IPS DF 6.9 (cell line): Measurements from ENCODE around the gene ANO3.

Experiments used
- DNase-seq: peaks from one replicate; pipeline ENCODE4 v3.0.0-alpha.2; 2013; ENCODE audit warnings: low read depth, low spot score
- H3K27ac ChIP-seq: one replicate; pipeline ENCODE4 v1.5.1; 2013; ENCODE audit warnings: low read length, control low read depth
- H3K27me3 ChIP-seq: 2 replicates; pipeline ENCODE4 v1.6.1; 2013; ENCODE audit warnings: mild to moderate bottlenecking, low read length; ENCODE audit not compliant: control insufficient read depth, insufficient read depth
- H3K36me3 ChIP-seq: 2 replicates; pipeline ENCODE4 v1.6.1; 2013; ENCODE audit warnings: low read length; ENCODE audit not compliant: control insufficient read depth, insufficient read depth
- H3K4me1 ChIP-seq: 2 replicates; pipeline ENCODE4 v1.6.1; 2013; ENCODE audit warnings: low read length; ENCODE audit not compliant: control insufficient read depth, insufficient read depth
- H3K4me3 ChIP-seq: 2 replicates; pipeline ENCODE4 v1.5.1; 2013; ENCODE audit warnings: mild to moderate bottlenecking, low read length
- H3K9me3 ChIP-seq: 2 replicates; pipeline ENCODE4 v1.6.1; 2013; ENCODE audit warnings: low read length, inconsistent platforms; ENCODE audit not compliant: control insufficient read depth, insufficient read depth
- WGBS: extraction: QIAGEN DNeasy Blood & Tissue Kit; methylation state at CpG from one replicate; pipeline ENCODE4 v1.1.7; 2013; ENCODE audit warnings: mixed read lengths, missing lambda C conversion rate; ENCODE audit not compliant: insufficient read length, insufficient coverage; 5-methylcytosine and 5-hydroxymethylcytosine counted together

Gene ANO3

DNA sequence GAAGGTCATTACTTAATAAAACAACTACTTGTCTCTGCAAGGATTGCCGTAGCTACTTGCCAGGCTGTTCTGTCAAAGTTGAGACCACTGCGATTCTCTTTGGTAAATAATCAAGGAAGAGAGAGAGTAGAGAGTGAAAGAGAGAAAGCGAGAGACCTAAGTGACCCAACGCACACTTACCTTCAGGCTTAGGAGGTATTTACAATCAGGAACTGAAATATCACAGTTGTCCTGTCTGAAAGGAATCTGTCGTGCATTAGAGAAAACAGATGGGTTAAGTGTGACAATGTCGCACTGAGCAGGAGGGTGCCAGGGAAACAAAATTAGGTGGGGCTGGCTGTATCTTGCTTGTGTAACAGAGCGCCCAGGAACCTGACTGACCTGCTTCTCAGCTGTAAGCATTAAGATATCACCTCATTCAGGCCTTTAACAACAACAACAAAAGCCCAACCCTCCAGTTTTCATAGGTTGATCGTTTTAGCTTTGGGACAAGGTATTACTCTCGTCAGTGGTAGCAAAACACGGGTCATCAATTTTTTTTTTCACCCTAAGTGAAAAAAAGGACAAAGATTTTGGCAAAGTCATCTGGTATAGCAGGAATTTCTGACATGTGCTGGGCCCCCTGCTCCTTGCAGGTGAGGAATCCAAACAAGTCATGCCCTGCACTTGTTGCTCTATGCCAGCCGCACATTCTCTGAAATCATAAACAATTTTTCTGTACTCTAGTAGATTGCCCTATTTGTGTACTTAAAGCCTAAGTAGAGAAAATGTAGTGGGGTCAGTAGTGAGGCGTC, 240.1 kb downstream of the ANO3 start, which contains the start of gene MUC15:
Gene MUC15, minus strand, starts transcription at position 403 of the 794 bp plus-strand sequence. CDS start 5,169 bp downstream, outside the sequence.
- no peaks in the 10 kb centered on the region for H3K36me3 ChIP-seq
- H3K4me1 ChIP-seq: no peaks in the 10 kb centered on the region
- no peaks in the 10 kb centered on the region for H3K27me3 ChIP-seq
- H3K9me3 ChIP-seq: no peaks in the 10 kb centered on the region
- WGBS: no CpG with 5 or more reads among the region's 12 CpGs
- no peak within 1 kb of the TSS for H3K27ac ChIP-seq
- DNase-seq: no peak
- H3K4me3 ChIP-seq: no peak within 1 kb of the TSS

- H3K27me3 ChIP-seq: no peaks in the 10 kb centered on the region
- H3K27ac ChIP-seq: no peak overlapping the region
- no peaks in the 10 kb centered on the region for H3K9me3 ChIP-seq
- no peaks in the 10 kb centered on the region for H3K36me3 ChIP-seq
- H3K4me3 ChIP-seq: no peak overlapping the region
- no peak for DNase-seq
- H3K4me1 ChIP-seq: no peaks in the 10 kb centered on the region
- WGBS: no CpG with 5 or more reads among the region's 11 CpGs
Measured at GRCh38 chr11:26572770-26573402, 241.0 kb downstream of the ANO3 start.

- no peak for DNase-seq
- H3K36me3 ChIP-seq: no peaks in the 10 kb centered on the region
- no peaks in the 10 kb centered on the region for H3K9me3 ChIP-seq
- H3K27me3 ChIP-seq: no peaks in the 10 kb centered on the region
- H3K27ac ChIP-seq: no peak overlapping the region
- no peak overlapping the region for H3K4me3 ChIP-seq
- H3K4me1 ChIP-seq: no peaks in the 10 kb centered on the region
- WGBS: no CpG with 5 or more reads among the region's 2 CpGs
Measured at GRCh38 chr11:26573896-26574295, 242.0 kb downstream of the ANO3 start.

DNA sequence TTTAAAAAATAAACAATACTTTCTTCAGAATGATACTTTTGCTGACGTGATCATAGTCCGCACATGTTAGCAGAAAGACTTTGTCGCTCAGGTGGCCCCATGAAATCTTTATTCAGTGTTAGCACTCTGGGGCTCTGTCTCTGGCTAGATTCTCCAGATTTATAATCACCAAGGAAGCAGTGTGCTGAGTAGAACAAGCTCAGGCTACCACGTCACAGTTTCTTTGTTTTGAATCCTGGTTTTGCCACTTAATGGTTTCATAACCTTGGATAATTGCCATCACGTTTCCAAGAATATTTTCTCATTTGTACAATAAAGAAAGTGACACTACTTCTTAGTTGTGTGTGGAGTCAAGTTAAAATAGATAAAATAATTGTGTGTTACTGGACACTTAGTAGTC, 244.0 kb downstream of the ANO3 start:
- Histone ChIP-seq H3K4me1 (no peaks in the 10 kb centered on the region), H3K4me3 (no peak overlapping the region), H3K27ac (no peak overlapping the region), H3K27me3 (no peaks in the 10 kb centered on the region), H3K36me3 (no peaks in the 10 kb centered on the region), H3K9me3 (no peaks in the 10 kb centered on the region)
- no CpG with 5 or more reads among the region's 5 CpGs for WGBS
- DNase-seq: no peak

DNA sequence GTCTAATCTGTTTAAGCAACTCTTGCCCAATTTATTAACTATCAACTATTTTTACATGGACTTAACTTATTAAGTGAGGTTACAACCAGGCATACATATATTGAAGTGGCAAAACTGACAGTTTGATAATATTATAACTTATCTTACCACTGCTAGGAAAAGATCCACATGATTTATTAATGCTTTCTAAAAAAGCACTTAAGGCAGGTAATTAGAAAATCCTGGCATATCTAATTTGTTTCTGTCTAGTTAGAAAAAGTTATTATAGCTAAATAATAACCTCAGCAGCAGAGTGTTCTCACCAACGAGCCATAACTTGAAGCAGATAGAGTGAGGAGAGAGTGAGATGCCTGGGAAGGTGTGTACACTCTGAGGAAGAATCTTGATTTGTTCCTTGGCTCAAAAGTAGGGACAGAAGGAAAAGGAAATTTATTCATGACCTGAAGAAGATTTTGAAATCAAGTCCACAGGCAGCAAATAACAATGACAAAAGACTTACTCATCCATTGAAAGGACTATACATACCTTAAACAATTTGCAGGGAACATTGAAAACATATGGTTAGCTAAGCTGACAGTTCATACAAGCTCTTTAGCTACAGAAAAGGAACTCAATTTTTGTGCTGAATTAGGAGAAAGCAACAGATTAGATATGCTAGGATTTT, 247.2 kb downstream of the ANO3 start:
- no peaks in the 10 kb centered on the region for H3K36me3 ChIP-seq
- no peak for DNase-seq
- no CpG with 5 or more reads among the region's 1 CpG for WGBS
- H3K27me3 ChIP-seq: no peaks in the 10 kb centered on the region
- no peak overlapping the region for H3K4me3 ChIP-seq
- H3K9me3 ChIP-seq: no peaks in the 10 kb centered on the region
- no peaks in the 10 kb centered on the region for H3K4me1 ChIP-seq
- no peak overlapping the region for H3K27ac ChIP-seq

GRCh38 chr11:26579683-26580082, 247.8 kb downstream of the ANO3 start:
- WGBS: no CpG with 5 or more reads among the region's 2 CpGs
- Histone ChIP-seq H3K4me3 (no peak overlapping the region), H3K27ac (no peak overlapping the region), H3K4me1 (no peaks in the 10 kb centered on the region), H3K36me3 (no peaks in the 10 kb centered on the region), H3K9me3 (no peaks in the 10 kb centered on the region), H3K27me3 (no peaks in the 10 kb centered on the region)
- DNase-seq: no peak

- H3K36me3 ChIP-seq: no peaks in the 10 kb centered on the region
- H3K27ac ChIP-seq: no peak overlapping the region
- no peaks in the 10 kb centered on the region for H3K9me3 ChIP-seq
- no peak overlapping the region for H3K4me3 ChIP-seq
- WGBS: no CpG with 5 or more reads among the region's 3 CpGs
- no peaks in the 10 kb centered on the region for H3K4me1 ChIP-seq
- no peak for DNase-seq
- no peaks in the 10 kb centered on the region for H3K27me3 ChIP-seq
Measured at GRCh38 chr11:26580929-26581328, 249.0 kb downstream of the ANO3 start.

DNA sequence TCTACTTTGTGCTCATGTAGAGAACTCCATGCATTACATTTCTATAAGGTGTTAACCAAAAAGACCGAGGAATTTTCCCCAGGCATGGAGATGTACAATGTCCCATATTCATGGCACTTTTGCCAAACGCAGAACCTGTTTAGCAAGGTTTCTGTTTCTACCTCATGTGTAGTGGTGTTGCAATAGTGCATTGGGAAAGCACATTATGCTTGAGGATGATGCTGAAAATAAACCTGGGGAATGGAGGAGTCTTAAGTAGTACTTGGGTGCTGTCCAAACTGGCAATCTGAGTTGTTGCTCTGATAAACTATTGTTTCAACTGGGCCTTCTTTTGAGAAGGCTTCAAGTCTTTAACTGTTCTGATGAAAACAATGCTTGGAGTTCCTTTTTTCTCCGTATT, 251.6 kb downstream of the ANO3 start:
- Histone ChIP-seq H3K27ac (no peak overlapping the region), H3K4me1 (no peaks in the 10 kb centered on the region), H3K27me3 (no peaks in the 10 kb centered on the region), H3K9me3 (no peaks in the 10 kb centered on the region), H3K4me3 (no peak overlapping the region), H3K36me3 (no peaks in the 10 kb centered on the region)
- no peak for DNase-seq
- WGBS: no CpG with 5 or more reads among the region's 3 CpGs

- no peak for DNase-seq
- H3K27me3 ChIP-seq: no peaks in the 10 kb centered on the region
- no peaks in the 10 kb centered on the region for H3K36me3 ChIP-seq
- H3K4me1 ChIP-seq: no peaks in the 10 kb centered on the region
- H3K9me3 ChIP-seq: no peaks in the 10 kb centered on the region
- H3K4me3 ChIP-seq: no peak overlapping the region
- H3K27ac ChIP-seq: no peak overlapping the region
Measured at GRCh38 chr11:26584818-26585217, 252.9 kb downstream of the ANO3 start.

DNA sequence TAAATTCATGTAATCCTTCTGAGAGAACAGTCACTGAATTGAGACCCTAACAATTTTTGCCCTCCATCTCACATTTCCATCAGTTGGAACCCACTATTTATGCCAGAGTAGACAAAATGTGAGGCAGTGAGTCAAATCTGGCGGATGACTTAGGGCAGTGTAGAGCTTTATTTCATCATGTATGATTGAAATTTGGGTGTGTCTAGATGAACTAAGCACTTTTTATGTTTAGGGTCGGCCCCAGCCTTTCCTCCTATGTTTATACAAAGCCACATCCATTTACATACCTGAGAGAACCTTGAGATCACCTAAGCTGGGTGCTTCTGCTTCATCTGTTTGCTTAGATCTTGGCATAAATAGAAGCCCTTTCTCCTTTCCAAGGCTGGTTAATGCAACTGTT, 255.1 kb downstream of the ANO3 start:
- Histone ChIP-seq H3K27ac (no peak overlapping the region), H3K9me3 (no peaks in the 10 kb centered on the region), H3K36me3 (no peaks in the 10 kb centered on the region), H3K27me3 (no peaks in the 10 kb centered on the region), H3K4me1 (no peaks in the 10 kb centered on the region), H3K4me3 (no peak overlapping the region)
- WGBS: no CpG with 5 or more reads among the region's 2 CpGs
- no peak for DNase-seq
